HG03571 (cell line): ENCODE measurements around the gene RRAD.
A peak's percentile ranks its signal among the peaks of the same experiment; 100 is the strongest.

Experiments
- ATAC-seq: cut with Tn5 transposase; IDR thresholded peaks from one replicate; pipeline ENCODE4 v1.9.1; 2021; ENCODE audit not compliant: unreplicated experiment

RRAD gene

DNA sequence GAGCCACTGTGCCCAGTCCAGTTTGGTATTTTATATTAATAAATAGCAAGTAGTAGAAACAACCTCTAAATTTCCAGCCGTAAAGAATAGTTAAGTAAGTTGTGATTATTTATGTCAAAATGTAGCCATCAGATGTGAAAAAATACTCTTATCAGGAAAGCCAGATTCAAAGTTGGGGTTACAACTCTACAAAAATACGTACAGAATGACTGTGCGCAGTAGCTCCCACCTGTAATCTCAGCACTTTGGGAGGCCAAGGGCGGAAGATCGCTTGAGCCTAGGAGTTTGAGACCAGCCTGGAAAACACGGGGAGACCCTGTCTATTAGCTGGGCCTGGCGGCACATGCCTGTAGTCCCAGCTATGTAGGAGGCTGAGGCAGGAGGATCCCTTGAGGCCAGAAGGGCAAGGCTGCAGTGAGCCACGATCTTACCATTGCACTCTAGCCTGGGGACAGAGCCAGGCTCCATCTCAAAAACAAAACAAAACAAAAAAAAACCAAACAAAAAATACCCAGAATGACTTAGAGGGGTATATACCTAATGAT is 43.3 kb downstream of the RRAD start:
- no peak for ATAC-seq

DNA sequence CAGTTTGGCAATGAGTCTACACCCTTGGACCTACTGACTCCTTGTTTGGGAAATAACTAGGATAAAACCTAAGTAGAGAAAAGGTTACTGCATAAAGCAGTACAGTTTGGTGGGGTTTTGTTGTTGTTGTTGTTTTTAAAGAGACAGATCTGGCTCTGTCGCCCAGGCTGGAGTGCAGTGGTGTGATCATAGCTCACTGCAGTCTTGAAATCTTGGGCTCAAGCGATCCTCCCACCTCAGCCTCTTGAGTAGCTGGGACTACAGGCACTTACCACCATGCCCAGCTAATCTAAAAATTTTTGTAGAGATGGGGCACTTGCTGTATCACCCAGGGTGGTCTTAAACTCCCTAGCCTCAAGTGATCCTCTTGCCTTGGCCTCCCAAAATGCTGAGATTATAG is 43.8 kb downstream of the RRAD start:
- no peak for ATAC-seq

DNA sequence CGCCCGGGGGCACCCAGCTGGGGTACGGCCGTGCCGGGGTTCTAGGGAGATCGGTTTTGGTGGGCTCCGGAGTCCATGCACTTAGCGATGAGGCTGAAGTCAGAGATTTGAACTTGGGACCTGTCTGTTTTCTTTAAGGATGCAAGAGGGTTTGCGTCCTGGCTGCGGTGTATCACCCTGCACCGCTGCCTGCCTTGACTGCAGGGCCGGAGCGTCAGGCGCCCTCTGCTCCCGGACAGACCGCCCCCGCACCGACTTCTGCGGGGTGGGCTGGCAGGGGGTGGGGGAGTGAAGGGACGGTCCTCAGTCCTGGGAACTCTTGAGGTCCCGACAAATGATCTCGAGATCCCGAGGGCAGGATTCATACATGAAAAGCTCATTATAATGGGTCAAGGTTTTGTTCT is 44.3 kb downstream of the RRAD start:
- ATAC-seq = no peak

DNA sequence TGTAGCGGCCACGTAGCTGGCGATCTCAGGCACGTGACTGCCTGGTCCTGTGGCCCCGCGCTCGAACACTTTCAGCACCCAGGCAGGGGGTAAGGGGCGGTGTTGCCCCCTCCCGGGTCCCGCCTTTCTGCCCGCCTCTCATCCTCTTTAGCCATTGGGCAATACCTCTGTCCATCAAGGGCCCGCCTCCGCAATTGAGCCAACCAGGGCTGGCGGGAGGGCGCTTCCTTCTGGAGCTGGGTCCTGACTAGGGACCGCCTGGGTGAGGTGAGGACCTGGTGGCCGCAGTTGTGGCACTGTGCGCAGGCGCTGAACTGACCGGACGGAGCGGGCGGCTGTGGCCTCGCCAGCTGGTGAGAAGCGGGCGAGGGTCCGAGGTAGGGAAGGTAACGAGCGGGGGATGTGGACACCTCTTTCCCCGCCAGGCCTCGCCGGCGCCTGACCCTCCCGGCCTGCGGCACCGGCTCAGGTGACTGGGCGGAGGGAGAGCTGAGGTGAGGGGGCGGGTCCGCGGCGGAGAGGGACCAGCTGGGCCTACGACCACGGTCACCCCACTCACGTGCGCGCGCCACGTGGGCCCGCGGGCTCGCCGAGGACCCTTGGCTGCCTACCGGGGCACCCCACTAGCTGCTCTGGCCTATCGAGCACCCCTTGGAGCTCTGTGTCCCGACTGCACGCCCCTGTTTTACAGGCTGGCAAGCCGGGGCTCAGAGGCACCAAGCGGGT is 44.9 kb downstream of the RRAD start, which contains the start of gene PDP2:
Gene PDP2 (plus strand): TSS at position 228 of the 726 bp plus-strand sequence. CDS start 3,770 bp downstream, outside the sequence.
- ATAC-seq = peak; percentile 92

DNA sequence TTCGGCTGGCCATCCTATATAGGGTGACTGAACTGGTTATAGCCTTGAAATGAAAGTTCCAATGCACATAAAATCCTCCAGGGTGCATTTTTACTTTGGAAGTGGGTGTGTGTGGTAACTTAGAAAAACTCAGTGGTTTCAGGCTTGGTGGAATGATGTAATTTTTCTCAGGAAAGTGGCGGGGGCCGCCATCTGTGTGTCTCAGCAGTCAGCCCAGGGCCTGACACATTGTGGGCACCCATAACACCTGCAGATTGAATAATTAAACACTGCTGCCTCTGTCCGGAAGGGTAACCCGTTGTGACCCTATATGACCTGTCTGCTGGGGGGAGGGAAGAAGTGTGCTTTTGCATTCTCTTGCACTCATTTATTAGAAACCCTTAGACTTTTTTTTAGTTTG is 47.3 kb downstream of the RRAD start:
- no peak for ATAC-seq

DNA sequence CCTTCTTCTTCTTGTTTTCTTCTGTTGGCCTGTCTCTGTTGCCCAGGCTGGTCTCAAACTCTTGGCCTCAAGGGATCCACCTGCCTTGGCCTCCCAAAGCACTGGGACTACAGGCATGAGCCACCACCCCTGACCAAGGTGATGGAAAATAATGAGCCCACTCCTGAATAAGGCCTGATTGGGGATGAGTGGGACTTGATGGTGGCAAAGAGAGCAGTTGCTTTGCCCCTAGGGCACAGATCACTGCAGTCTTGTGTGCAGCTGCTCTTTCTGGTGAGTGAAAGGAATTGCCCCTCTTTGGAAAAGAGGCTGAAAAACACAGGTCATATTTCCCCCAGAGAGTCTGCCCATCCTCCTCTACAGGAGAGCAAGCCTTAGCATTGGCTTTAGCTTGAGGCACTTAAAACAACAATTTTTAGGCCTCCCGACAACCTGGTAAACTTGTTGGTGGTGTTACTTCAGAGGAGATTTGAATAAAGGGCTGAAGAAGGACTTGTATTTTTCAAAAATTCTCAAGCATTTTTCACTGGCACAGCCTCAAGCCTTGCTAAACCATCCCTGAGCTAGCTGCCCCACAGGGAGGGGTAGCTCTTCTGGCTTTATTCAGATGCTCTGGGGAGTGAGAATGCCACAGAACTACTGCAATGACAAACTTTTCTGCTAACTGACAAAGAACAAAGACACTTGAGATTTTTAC is 51.1 kb downstream of the RRAD start:
- ATAC-seq = no peak

DNA sequence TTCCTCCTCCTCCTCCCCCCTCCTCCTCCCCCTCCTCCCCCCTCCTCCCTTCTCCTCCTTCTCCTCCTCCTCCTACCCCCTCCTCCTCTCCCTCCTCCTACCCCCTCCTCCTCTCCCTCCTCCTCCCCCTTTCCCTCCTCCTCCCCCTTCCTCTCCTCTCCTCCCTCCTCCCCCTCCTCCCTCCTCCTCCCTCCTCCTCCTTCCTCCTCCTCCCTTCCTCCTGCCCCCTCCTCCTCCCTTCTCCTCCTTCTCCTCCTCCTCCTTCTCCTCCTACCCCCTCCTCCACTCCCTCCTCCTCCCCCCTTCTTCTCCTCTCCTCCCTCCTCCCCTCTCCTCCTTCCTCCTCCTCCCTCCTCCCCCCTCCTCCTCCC is 51.7 kb downstream of the RRAD start:
- ATAC-seq = no peak

DNA sequence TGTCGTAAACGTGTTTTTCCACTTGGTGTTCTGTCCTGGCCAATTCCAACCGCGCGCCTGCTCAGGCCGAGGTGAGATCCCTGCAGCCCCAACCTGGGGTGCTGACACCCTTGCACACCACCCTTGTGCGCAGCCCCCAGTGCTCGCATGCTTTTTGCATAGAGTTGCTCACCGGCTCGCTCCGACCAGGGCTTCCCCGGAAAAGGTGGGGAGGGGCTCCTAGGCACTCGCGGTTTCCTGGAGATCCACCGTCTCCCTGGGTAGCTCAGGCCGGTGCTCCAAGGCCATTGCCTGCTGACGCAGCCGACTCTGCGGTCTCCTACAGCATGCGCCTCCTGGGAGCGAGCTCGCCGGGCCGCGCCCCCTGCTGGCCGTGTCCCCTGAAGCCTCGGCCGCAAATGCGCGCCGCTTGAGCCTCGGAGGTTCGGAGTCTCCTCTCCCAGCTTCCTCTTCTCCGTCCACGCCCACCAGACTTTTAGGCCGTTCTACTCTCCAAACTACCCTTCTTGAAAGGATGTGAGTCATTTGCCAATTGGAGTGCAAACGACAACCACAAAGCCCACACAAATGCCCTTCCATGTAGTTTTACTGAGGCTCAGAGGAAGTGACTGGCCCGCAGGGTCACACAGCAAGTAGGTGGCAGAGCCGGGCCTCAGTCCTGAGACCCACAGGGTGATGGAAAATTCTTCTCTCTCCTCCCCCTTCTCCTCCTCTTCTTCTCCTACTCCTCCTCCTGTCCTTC is 52.2 kb downstream of the RRAD start:
- peak; percentile 80 for ATAC-seq

DNA sequence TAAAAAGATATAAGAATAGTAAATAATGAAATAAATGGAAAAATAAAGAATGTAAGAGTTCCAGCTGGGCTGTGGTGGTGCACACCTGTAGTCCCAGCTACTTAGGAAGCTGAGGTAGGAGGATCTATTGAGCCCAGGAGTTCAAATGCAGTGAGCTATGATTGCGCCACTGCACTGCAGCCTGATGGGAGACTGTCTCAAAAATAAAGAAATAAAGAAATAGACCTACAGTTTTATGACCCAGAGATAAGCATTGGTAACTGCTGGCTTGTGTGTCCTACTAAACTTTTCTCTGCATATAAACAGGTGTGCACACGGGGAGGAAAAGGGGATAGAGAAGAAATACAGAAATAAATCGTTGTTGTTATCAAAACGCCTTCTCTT is 52.8 kb downstream of the RRAD start:
- no peak for ATAC-seq

DNA sequence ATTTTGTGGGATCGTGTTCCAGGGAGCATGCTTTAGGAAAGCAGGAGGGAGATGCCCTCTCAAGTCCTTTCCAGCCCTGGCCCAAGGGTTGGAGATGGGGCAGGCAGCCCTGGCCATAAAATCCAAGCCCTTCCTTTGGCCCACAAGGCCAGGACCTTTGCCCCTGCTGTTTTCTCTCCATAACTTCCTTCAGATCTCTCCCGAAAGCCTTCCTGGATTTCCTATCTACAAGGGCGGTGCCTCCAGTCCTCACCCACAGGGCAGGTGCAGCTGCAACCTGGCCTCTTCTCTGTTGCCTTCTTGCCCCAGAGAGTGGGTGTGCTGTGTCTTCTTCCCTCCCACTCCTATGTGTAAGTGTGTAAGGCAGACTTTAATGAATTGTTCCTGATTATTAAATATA is 53.5 kb downstream of the RRAD start:
- no peak for ATAC-seq
